Measurements from ENCODE around the gene C1orf52. TPM values are rescaled to one million over a fixed set of nuclear protein-coding genes. Genes with fewer than 3 reads are reported as not detected.
A peak's percentile ranks its signal among the peaks of the same experiment; 100 is the strongest.

The C1orf52 gene
- total and polyA plus RNA-seq, 9 of the 15 experiments (the other 6 are each of a cell fraction or from before 2014, with no cell fraction given): 17.0 to 38.5 (median 33.0) TPM

GRCh38 chr1:85259118-85259911 lies at the start of gene C1orf52 (continued):
- TF ChIP-seq UBTF (IDR thresholded peaks at IDR 0.05; ENCODE audit: borderline replicate concordance in 1 of 2, low read depth in 2 of 2, low read length in 2 of 2) (no peak), CHAMP1 (IDR thresholded peaks at IDR 0.05) (no peak), ZNF695 (CRISPR knock-in tag; IDR thresholded peaks at IDR 0.05) (no peak), LCOR (CRISPR knock-in tag; IDR thresholded peaks at IDR 0.05) (no peak), TBP (optimal IDR thresholded peaks at IDR 0.05; ENCODE audit: low read depth, low read length) (peak; percentile 75), ZNF75A (CRISPR knock-in tag; IDR thresholded peaks at IDR 0.05) (no peak), ERF (CRISPR knock-in tag; IDR thresholded peaks at IDR 0.05) (peak; percentile 25; the same call in 1 of the 2 replicates), ZNF384 (IDR thresholded peaks at IDR 0.05; ENCODE audit: low read depth, low read length) (no peak), PHB (CRISPR knock-in tag; IDR thresholded peaks at IDR 0.05) (no peak), ELK3 (CRISPR knock-in tag; IDR thresholded peaks at IDR 0.05) (no peak), ZNF23 (CRISPR knock-in tag; IDR thresholded peaks at IDR 0.05) (no peak), DNMT1 (IDR thresholded peaks at IDR 0.05) (no peak), NCOR1 (IDR thresholded peaks at IDR 0.05) (no peak), ZNF263 (CRISPR knock-in tag; IDR thresholded peaks at IDR 0.05; ENCODE audit: borderline replicate concordance) (no peak), NR3C1 (CRISPR knock-in tag; IDR thresholded peaks at IDR 0.05) (no peak), ZKSCAN8 (CRISPR knock-in tag; IDR thresholded peaks at IDR 0.05) (no peak), ZNF311 (CRISPR knock-in tag; IDR thresholded peaks at IDR 0.05) (no peak), ZNF79 (CRISPR knock-in tag; IDR thresholded peaks at IDR 0.05; ENCODE audit: low read depth) (no peak), SMARCA4 (IDR thresholded peaks at IDR 0.05) (no peak), ZNF224 (CRISPR knock-in tag; IDR thresholded peaks at IDR 0.05) (no peak), HNRNPLL (IDR thresholded peaks at IDR 0.05; ENCODE audit: low read depth, low read length, poor library complexity, severe bottlenecking) (no peak), ATF4 (CRISPR knock-in tag; IDR thresholded peaks at IDR 0.05) (no peak)
